HEK293 (cell line): ENCODE measurements around the gene CIAO1.
"Not testable (repeated sequence)": the region's sequence is repeated elsewhere in the genome, so short reads cannot be mapped to it uniquely, and the experiment has no call there.

Experiments
- CTCF ChIA-PET: fragments of 350-600 bp; formaldehyde crosslinking; extraction: SDS; loops from one replicate; lab custom pipeline; 2021; ENCODE audit warnings: antibody characterized with exemption; lab: Yijun Ruan, JAX
- POLR2A ChIA-PET: fragments of 300-600 bp; formaldehyde crosslinking; extraction: SDS; loops from one replicate; lab custom pipeline; 2020; ENCODE audit warnings: antibody characterized with exemption, inconsistent platforms; lab: Yijun Ruan, JAX
- H3K27ac ChIP-seq: fragments of 200-500 bp; sonication (Bioruptor generic); 2 replicates; pipeline ENCODE4 v1.5.1; 2014; ENCODE audit warnings: low read depth, low read length, control low read depth, inconsistent platforms; ENCODE audit errors: extremely low read depth
- H3K36me3 ChIP-seq, 2 experiments: fragments of 200-500 bp in 1 of 2; sonication (Bioruptor generic) in 1 of 2; 1 replicate in 1 of 2; 2 replicates in 1 of 2; pipeline ENCODE4 v1.5.1; 2014 to 2017; ENCODE audit warnings: inconsistent platforms in 2 of 2, low read length in 2 of 2; ENCODE audit not compliant: control insufficient read depth in 2 of 2, insufficient read depth in 1 of 2
- H3K4me1 ChIP-seq: fragments of 200-500 bp; sonication (Bioruptor generic); 2 replicates; pipeline ENCODE4 v1.5.1; 2014; ENCODE audit warnings: mild to moderate bottlenecking, low read length, inconsistent platforms; ENCODE audit not compliant: control insufficient read depth, insufficient read depth
- H3K4me3 ChIP-seq: 2 replicates; pipeline ENCODE4 v1.5.1; 2011; ENCODE audit warnings: low read depth, mild to moderate bottlenecking, control low read depth, low read length, moderate library complexity
- H3K9me3 ChIP-seq: fragments of 200-500 bp; sonication (Bioruptor generic); 2 replicates; pipeline ENCODE4 v1.5.1; 2014; ENCODE audit warnings: low read depth, low read length, inconsistent platforms; ENCODE audit not compliant: control insufficient read depth, insufficient read depth
- CTCF ChIP-seq: fragments of 450-650 bp; formaldehyde crosslinking; IDR thresholded peaks from 2 replicates; pipeline ENCODE4 v1.5.1; 2016; ENCODE audit warnings: missing biosample characterization, missing genetic modification characterization
- GLIS1 ChIP-seq: fragments of 450-650 bp; formaldehyde crosslinking; IDR thresholded peaks from 2 replicates; pipeline ENCODE4 v1.5.1; 2016; ENCODE audit warnings: missing biosample characterization, missing genetic modification characterization
- HOXA7 ChIP-seq: sonication (generic); formaldehyde crosslinking; IDR thresholded peaks from 2 replicates; pipeline ENCODE4 v1.8.1; 2022; ENCODE audit warnings: missing genetic modification reagents, borderline replicate concordance
- RBAK ChIP-seq: fragments of 450-650 bp; formaldehyde crosslinking; IDR thresholded peaks from 2 replicates; pipeline ENCODE4 v1.5.1; 2016; ENCODE audit warnings: missing biosample characterization, missing genetic modification characterization
- SCRT2 ChIP-seq: fragments of 450-650 bp; formaldehyde crosslinking; IDR thresholded peaks from 2 replicates; pipeline ENCODE4 v1.5.1; 2016; ENCODE audit warnings: missing biosample characterization, missing genetic modification characterization
- ZNF16 ChIP-seq: fragments of 450-650 bp; formaldehyde crosslinking; IDR thresholded peaks from 2 replicates; pipeline ENCODE4 v1.5.1; 2016; ENCODE audit warnings: low read depth, missing biosample characterization, missing genetic modification characterization
- ZNF366 ChIP-seq: fragments of 450-650 bp; formaldehyde crosslinking; conservative IDR thresholded peaks from 2 replicates; pipeline ENCODE4 v1.5.1; 2016; ENCODE audit warnings: missing biosample characterization, missing genetic modification characterization
- ZNF433 ChIP-seq: fragments of 450-650 bp; formaldehyde crosslinking; IDR thresholded peaks from 2 replicates; pipeline ENCODE4 v1.5.1; 2016; ENCODE audit warnings: missing biosample characterization, missing genetic modification characterization, low read depth
- ZNF555 ChIP-seq: fragments of 450-650 bp; formaldehyde crosslinking; conservative IDR thresholded peaks from 2 replicates; pipeline ENCODE4 v1.5.1; 2017; ENCODE audit warnings: missing biosample characterization, mild to moderate bottlenecking, missing genetic modification characterization, inconsistent platforms
- ZNF580 ChIP-seq: fragments of 450-650 bp; formaldehyde crosslinking; IDR thresholded peaks from 2 replicates; pipeline ENCODE4 v1.5.1; 2016; ENCODE audit warnings: missing biosample characterization, missing genetic modification characterization
- ZNF596 ChIP-seq: fragments of 450-650 bp; IDR thresholded peaks from 2 replicates; pipeline ENCODE4 v1.5.0; 2018; ENCODE audit warnings: missing biosample characterization, mild to moderate bottlenecking, missing genetic modification characterization, moderate library complexity
- ZNF629 ChIP-seq: fragments of 450-650 bp; formaldehyde crosslinking; IDR thresholded peaks from 2 replicates; pipeline ENCODE4 v1.5.1; 2017; ENCODE audit warnings: missing biosample characterization, missing genetic modification characterization
- ZNF670 ChIP-seq: fragments of 450-650 bp; formaldehyde crosslinking; IDR thresholded peaks from 2 replicates; pipeline ENCODE4 v1.5.1; 2016; ENCODE audit warnings: missing biosample characterization, missing genetic modification characterization, low read depth
- ZNF701 ChIP-seq: fragments of 450-650 bp; formaldehyde crosslinking; IDR thresholded peaks from 2 replicates; pipeline ENCODE4 v1.5.1; 2016; ENCODE audit warnings: missing biosample characterization, missing genetic modification characterization
- ZNF776 ChIP-seq: fragments of 450-650 bp; formaldehyde crosslinking; IDR thresholded peaks from 2 replicates; pipeline ENCODE4 v1.5.0; 2017; ENCODE audit warnings: missing biosample characterization, missing genetic modification characterization, borderline replicate concordance
- ZNF777 ChIP-seq: fragments of 450-650 bp; formaldehyde crosslinking; IDR thresholded peaks from 2 replicates; pipeline ENCODE4 v1.5.1; 2017; ENCODE audit warnings: missing biosample characterization, missing genetic modification characterization, borderline replicate concordance
- ZNF785 ChIP-seq: fragments of 450-650 bp; formaldehyde crosslinking; IDR thresholded peaks from 2 replicates; pipeline ENCODE4 v1.5.1; 2016; ENCODE audit warnings: missing biosample characterization, missing genetic modification characterization
- ZNF837 ChIP-seq: fragments of 450-650 bp; formaldehyde crosslinking; IDR thresholded peaks from 2 replicates; pipeline ENCODE4 v1.5.1; 2016; ENCODE audit warnings: missing biosample characterization, missing genetic modification characterization
- ZSCAN16 ChIP-seq: fragments of 450-650 bp; formaldehyde crosslinking; IDR thresholded peaks from 2 replicates; pipeline ENCODE4 v1.5.1; 2016; ENCODE audit warnings: missing biosample characterization, missing genetic modification characterization
- ZSCAN23 ChIP-seq: fragments of 450-650 bp; formaldehyde crosslinking; IDR thresholded peaks from 2 replicates; pipeline ENCODE4 v1.5.1; 2016; ENCODE audit warnings: missing biosample characterization, missing genetic modification characterization
- ZSCAN5A ChIP-seq: fragments of 450-650 bp; formaldehyde crosslinking; IDR thresholded peaks from 2 replicates; pipeline ENCODE4 v1.5.1; 2016; ENCODE audit warnings: missing biosample characterization, missing genetic modification characterization

The CIAO1 gene

DNA sequence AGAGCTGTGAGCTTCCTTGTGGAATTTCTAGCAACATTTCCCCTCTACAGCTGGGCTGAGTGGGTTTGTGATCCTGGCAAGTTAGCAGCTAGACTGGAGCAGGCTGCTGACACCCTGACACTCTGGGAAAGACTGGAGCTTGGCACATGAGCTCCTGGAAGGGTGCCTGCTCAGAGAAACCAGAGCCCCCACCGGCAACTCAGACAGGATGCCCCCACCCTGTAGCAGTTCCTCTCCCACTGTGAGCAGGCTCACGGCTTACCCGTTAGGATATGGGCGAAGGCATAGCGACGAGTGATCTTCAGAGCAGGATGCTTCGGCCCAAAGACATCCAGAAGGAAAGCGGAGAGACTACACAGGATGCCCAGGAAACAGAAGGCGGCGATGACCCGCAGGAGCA is 11.5 kb upstream of the CIAO1 start:
- Histone ChIP-seq H3K27ac (no peak overlapping the region), H3K9me3 (no peaks in the 10 kb centered on the region), H3K36me3 (peaks cover 13 to 67% of the 10 kb centered on the region in 2 experiments; a peak in 2 of 3 replicates), H3K4me1 (peaks cover under 1% of the 10 kb centered on the region; the same call in 1 of the 2 replicates), H3K4me3 (no peak overlapping the region)
- TF ChIP-seq SCRT2 (tag by site-specific recombination), result no peak
- TF ChIP-seq ZNF670 (tag by site-specific recombination), result no peak
- ChIA-PET CTCF (interaction anchor here (1.4 kb wide), 1 partner anchor 116 kb away, joined by 4 read pairs; the partner anchor contains the start of gene ASTL), POLR2A (interaction anchor here (1.2 kb wide), 2 partner anchors 11 to 46 kb away, joined by 4 to 6 read pairs; partner anchors contain the start of genes CIAO1, STARD7 and TMEM127)

DNA sequence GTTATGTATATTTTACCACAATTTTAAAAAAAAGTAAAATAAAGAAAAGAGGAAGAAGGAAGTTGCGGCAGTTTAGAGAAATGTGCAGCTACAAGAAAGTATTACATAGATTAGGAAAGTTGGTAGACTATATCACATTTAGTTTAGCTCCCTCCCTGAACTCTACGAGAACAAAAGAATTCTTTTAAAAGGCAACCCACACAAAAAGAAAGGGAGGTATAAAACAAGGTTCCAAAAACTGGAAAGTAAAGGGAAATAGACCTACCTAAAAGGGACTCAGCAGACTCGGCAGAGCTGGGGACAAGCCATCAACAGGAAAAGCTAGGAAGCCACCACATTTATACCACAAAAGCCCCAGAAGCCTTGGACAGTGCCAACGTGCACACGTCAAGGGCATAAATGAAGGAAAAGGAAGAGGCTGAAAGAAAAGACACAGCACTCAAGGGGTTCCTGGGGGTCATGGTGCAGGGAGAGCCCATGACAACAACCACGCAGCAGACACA is 9.4 kb upstream of the CIAO1 start:
- ChIA-PET POLR2A (interaction anchor here (0.6 to 1.1 kb wide), 2 partner anchors 20 to 232 kb away, joined by 4 read pairs; no protein-coding TSS in a partner anchor), CTCF (interaction anchor here (0.6 kb wide), 1 partner anchor 107 kb away, joined by 4 read pairs; no protein-coding TSS in a partner anchor)
- H3K4me1 ChIP-seq, result peaks cover 14% of the 10 kb centered on the region
- TF ChIP-seq ZNF433 (no peak), ZNF777 (tag by site-specific recombination) (no peak), GLIS1 (tag by site-specific recombination) (no peak), ZNF580 (tag by site-specific recombination) (no peak), ZSCAN23 (no peak), ZSCAN16 (tag by site-specific recombination) (no peak), CTCF (no peak), ZNF629 (no peak), ZNF837 (tag by site-specific recombination) (no peak), ZNF555 (tag by site-specific recombination) (no peak), ZNF701 (tag by site-specific recombination) (no peak), ZNF16 (tag by site-specific recombination) (no peak)
- H3K27ac ChIP-seq, result no peak overlapping the region
- H3K9me3 ChIP-seq, result no peaks in the 10 kb centered on the region
- H3K4me3 ChIP-seq, result no peak overlapping the region
- peaks cover 9 to 71% of the 10 kb centered on the region in 2 experiments; a peak in 2 of 3 replicates for H3K36me3 ChIP-seq

DNA sequence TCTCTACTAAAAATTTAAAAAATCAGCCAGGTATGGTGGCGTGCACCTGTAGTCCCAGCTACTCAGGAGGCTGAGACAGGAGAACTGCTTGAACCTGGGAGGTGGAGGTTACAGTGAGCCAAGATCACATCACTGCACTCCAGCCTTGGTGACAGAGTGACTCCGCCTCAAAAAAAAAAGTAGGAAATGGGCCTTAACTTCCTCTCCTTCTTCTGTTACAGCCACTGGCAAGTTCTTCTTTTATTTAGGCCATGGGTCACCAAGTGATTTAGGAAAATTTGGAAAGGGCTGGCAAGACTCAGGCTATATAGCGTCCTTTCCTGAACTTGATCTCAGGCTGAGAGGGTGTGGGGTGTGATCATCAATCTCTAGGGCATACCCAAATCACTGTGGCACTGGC is 8.3 kb upstream of the CIAO1 start:
- H3K27ac ChIP-seq, POLR2A ChIA-PET, H3K9me3 ChIP-seq, H3K4me3 ChIP-seq: not testable (repeated sequence)
- Histone ChIP-seq H3K4me1 (peaks cover 14% of the 10 kb centered on the region), H3K36me3 (peaks cover 9 to 67% of the 10 kb centered on the region in 2 experiments; a peak in 2 of 3 replicates)
- CTCF ChIA-PET, result interaction anchor here (0.9 kb wide), 1 partner anchor 235 kb away, joined by 3 read pairs; no protein-coding TSS in a partner anchor

DNA sequence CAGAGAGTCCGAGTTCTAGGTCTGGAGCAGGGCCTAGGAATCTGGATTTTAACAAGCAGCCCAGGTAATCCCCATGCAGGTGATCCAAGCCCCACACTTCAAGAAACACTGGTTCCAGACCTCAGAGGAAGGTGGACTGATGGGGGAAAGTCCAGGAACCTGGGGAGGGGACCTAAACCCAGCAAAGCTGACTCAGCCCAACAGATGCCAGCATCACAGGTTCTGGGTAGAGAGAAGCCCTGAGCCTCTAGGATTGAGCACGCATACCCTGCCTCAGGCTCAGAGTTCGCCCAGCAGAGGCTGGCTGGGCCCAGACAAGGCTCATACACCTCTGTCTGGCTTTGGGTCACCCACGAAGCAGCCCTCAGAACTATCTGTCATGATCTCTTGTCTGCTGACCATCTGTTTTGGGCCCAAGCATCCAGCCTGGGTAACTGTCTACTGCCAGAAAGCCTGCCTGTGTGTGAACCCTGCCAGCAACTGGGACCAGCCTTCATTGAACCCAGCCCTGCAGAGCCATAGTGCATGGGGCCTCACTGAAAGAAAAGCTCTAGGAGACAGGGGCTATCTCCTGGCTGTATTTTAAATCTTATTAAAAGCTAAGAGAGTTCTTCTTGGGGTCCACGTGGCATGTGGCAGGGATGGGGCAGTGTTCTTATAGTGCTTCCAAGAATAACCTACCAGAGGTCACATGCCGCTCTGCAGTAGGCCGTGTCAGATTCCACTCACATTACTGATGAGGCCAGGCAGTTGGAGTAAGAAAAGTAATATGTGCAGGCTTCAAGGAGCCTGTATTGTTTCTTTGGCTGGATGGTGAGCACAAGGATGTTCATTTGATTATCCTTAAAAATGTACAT is 7.6 kb upstream of the CIAO1 start:
- no peak overlapping the region for H3K4me3 ChIP-seq
- H3K27ac ChIP-seq, result no peak overlapping the region
- peaks cover 8 to 62% of the 10 kb centered on the region in 2 experiments; a peak in 2 of 3 replicates for H3K36me3 ChIP-seq
- H3K4me1 ChIP-seq, result peaks cover 14% of the 10 kb centered on the region
- TF ChIP-seq ZNF366 (tag by site-specific recombination) (no peak), ZNF776 (tag by site-specific recombination) (no peak), ZNF596 (tag by site-specific recombination) (no peak), ZSCAN5A (no peak), ZNF785 (tag by site-specific recombination) (no peak), HOXA7 (CRISPR knock-in tag) (no peak), RBAK (tag by site-specific recombination) (no peak), ZSCAN16 (tag by site-specific recombination) (no peak)
- H3K9me3 ChIP-seq, result no peaks in the 10 kb centered on the region
- ChIA-PET POLR2A (no interaction called here), CTCF (interaction anchor here (0.9 to 2.2 kb wide), 5 partner anchors 11 to 236 kb away, joined by 3 to 8 read pairs (median 4); no protein-coding TSS in a partner anchor)
